Gastroesophageal sphincter (tissue), 3 donors: ENCODE results near the gene IMMP2L.

Experiments
- CTCF ChIP-seq, 4 experiments: fragments of 200-600 bp in 2 of 4; fragments of 450-650 bp in 2 of 4; sonication (generic) in 1 of 4; IDR thresholded peaks; one replicate each; pipeline ENCODE4 v1.5.1; 2017 to 2019; ENCODE audit warnings: antibody characterized with exemption in 4 of 4, mild to moderate bottlenecking in 2 of 4, moderate library complexity in 2 of 4
- POLR2AphosphoS5 ChIP-seq: sonication (generic); formaldehyde crosslinking; IDR thresholded peaks from one replicate; pipeline ENCODE4 v1.6.1; 2017; ENCODE audit warnings: antibody characterized with exemption

GRCh38 chr7:111388912-111389311 is 173.4 kb downstream of the IMMP2L start:
- TF ChIP-seq POLR2AphosphoS5 (no peak), CTCF (IDR thresholded peaks at IDR 0.05) (no peak)
